Smooth muscle cell (in vitro differentiated cells): ENCODE measurements around the gene NDST4. TPM values are rescaled to one million over a fixed set of nuclear protein-coding genes. Genes with fewer than 3 reads are reported as not detected.

Source experiments
- DNase-seq: peaks from one replicate; lab custom pipeline; 2025; ENCODE audit not compliant: unreplicated experiment; lab: John Stamatoyannopoulos, UW
- H2AFZ ChIP-seq: fragments of 200-600 bp; sonication (generic); 2 replicates; pipeline ENCODE4 v1.6.0; 2016; ENCODE audit warnings: antibody characterized with exemption, low read depth, mild to moderate bottlenecking
- H3F3A ChIP-seq: fragments of 200-600 bp; sonication (generic); 2 replicates; pipeline ENCODE4 v1.6.0; 2017; ENCODE audit warnings: antibody characterized with exemption, low read depth
- H3K27ac ChIP-seq: fragments of 200-600 bp; sonication (generic); 2 replicates; pipeline ENCODE4 v1.5.1; 2016; ENCODE audit warnings: low read depth, mild to moderate bottlenecking
- H3K27me3 ChIP-seq: fragments of 200-600 bp; sonication (generic); 2 replicates; pipeline ENCODE4 v1.6.1; 2016; ENCODE audit warnings: low read depth, mild to moderate bottlenecking
- H3K36me3 ChIP-seq: fragments of 200-600 bp; sonication (generic); 2 replicates; pipeline ENCODE4 v1.5.1; 2016; ENCODE audit warnings: low read depth
- H3K4me1 ChIP-seq: fragments of 200-600 bp; sonication (generic); 2 replicates; pipeline ENCODE4 v1.5.1; 2016; ENCODE audit warnings: low read depth
- H3K4me2 ChIP-seq: fragments of 200-600 bp; sonication (generic); 2 replicates; pipeline ENCODE4 v1.6.0; 2016; ENCODE audit warnings: mild to moderate bottlenecking
- H3K4me3 ChIP-seq: fragments of 200-600 bp; sonication (generic); 2 replicates; pipeline ENCODE4 v1.5.1; 2016; ENCODE audit warnings: mild to moderate bottlenecking
- H3K79me2 ChIP-seq: fragments of 200-600 bp; sonication (generic); 2 replicates; pipeline ENCODE4 v1.6.0; 2016; ENCODE audit warnings: low read depth, mild to moderate bottlenecking
- H3K9ac ChIP-seq: fragments of 200-600 bp; sonication (generic); 2 replicates; pipeline ENCODE4 v1.6.0; 2016; ENCODE audit warnings: low read depth
- H3K9me3 ChIP-seq: fragments of 200-600 bp; sonication (generic); replicated peaks from 2 replicates; pipeline ENCODE4 v1.5.1; 2016; ENCODE audit warnings: low read depth
- H4K20me1 ChIP-seq: fragments of 200-600 bp; sonication (generic); 2 replicates; pipeline ENCODE4 v1.6.0; 2016; ENCODE audit warnings: low read depth
- CTCF ChIP-seq: fragments of 200-600 bp; sonication (generic); IDR thresholded peaks from 2 replicates; pipeline ENCODE4 v1.5.1; 2017; ENCODE audit warnings: borderline replicate concordance, mild to moderate bottlenecking, antibody characterized with exemption; ENCODE audit not compliant: insufficient read depth, poor library complexity, severe bottlenecking
- WGBS: methylation state at CpG from one replicate; pipeline ENCODE4 v1.1.7; 2016; ENCODE audit warnings: low lambda C conversion rate; 5-methylcytosine and 5-hydroxymethylcytosine counted together
- polyA plus RNA-seq: library from polyadenylated mRNA; unstranded; fragments of >200 nt; fragmentation: Nextera tagmentation; extraction: Ambion mirVana; gene quantifications from 2 replicates; pipeline ENCODE4 v1.2.1, GENCODE V29; 2016
- total RNA-seq: library from RNA; depleted of rRNA; stranded (reverse); fragments of >200 nt; gene quantifications from 2 replicates; pipeline ENCODE4 v1.2.3, GENCODE V29; 2014

NDST4 gene
- total and polyA plus RNA-seq, 2 experiments from 2014 or later: not detected

GRCh38 chr4:115152965-115153364 lies 39.5 kb upstream of the NDST4 start:
- no peak overlapping the region for H3K27ac ChIP-seq
- H3K9ac ChIP-seq: no peak overlapping the region
- no peak overlapping the region for H3K4me2 ChIP-seq
- no peak overlapping the region for H3K4me3 ChIP-seq
- DNase-seq: no peak
- TF ChIP-seq CTCF: no peak
- no peaks in the 10 kb centered on the region for H3F3A ChIP-seq
- H3K27me3 ChIP-seq: no peaks in the 10 kb centered on the region
- H3K36me3 ChIP-seq: no peaks in the 10 kb centered on the region
- no peak overlapping the region for H2AFZ ChIP-seq
- H4K20me1 ChIP-seq: no peaks in the 10 kb centered on the region
- no peaks in the 10 kb centered on the region for H3K9me3 ChIP-seq
- H3K4me1 ChIP-seq: no peaks in the 10 kb centered on the region
- H3K79me2 ChIP-seq: no peaks in the 10 kb centered on the region

- WGBS: 90% methylated on average over 3 of the region's 3 CpGs
- Histone ChIP-seq H3K79me2 (no peaks in the 10 kb centered on the region), H3K4me2 (no peak overlapping the region), H3K4me3 (no peak overlapping the region), H3K27ac (no peak overlapping the region), H3F3A (no peaks in the 10 kb centered on the region), H3K9me3 (no peaks in the 10 kb centered on the region), H3K36me3 (no peaks in the 10 kb centered on the region), H2AFZ (no peak overlapping the region), H3K9ac (no peak overlapping the region), H3K27me3 (no peaks in the 10 kb centered on the region), H3K4me1 (no peaks in the 10 kb centered on the region), H4K20me1 (no peaks in the 10 kb centered on the region)
- no peak for DNase-seq
- no peak for TF ChIP-seq CTCF
Measured at GRCh38 chr4:115152081-115152480, 38.7 kb upstream of the NDST4 start.

- Histone ChIP-seq H3K4me2 (no peak overlapping the region), H3K4me3 (no peak overlapping the region), H3K79me2 (no peaks in the 10 kb centered on the region), H3K36me3 (no peaks in the 10 kb centered on the region), H2AFZ (no peak overlapping the region), H3K27ac (no peak overlapping the region), H3F3A (no peaks in the 10 kb centered on the region), H4K20me1 (no peaks in the 10 kb centered on the region), H3K9me3 (no peaks in the 10 kb centered on the region), H3K9ac (no peak overlapping the region), H3K4me1 (no peaks in the 10 kb centered on the region), H3K27me3 (no peaks in the 10 kb centered on the region)
- DNase-seq: no peak
- no peak for TF ChIP-seq CTCF
- WGBS: 89% methylated on average over 7 of the region's 7 CpGs
Measured at GRCh38 chr4:115149106-115149505, 35.7 kb upstream of the NDST4 start.

GRCh38 chr4:115145393-115146160 lies 32.2 kb upstream of the NDST4 start:
- Histone ChIP-seq H3K9ac (no peak overlapping the region), H2AFZ (no peak overlapping the region), H3K4me2 (no peak overlapping the region), H3K4me1 (no peaks in the 10 kb centered on the region), H3K27me3 (no peaks in the 10 kb centered on the region), H3K27ac (no peak overlapping the region), H4K20me1 (no peaks in the 10 kb centered on the region), H3K9me3 (no peaks in the 10 kb centered on the region), H3F3A (no peaks in the 10 kb centered on the region), H3K4me3 (peak overlapping the region; percentile 16), H3K79me2 (no peaks in the 10 kb centered on the region), H3K36me3 (no peaks in the 10 kb centered on the region)
- TF ChIP-seq CTCF: no peak
- DNase-seq: no peak
- WGBS: 81% methylated on average over 3 of the region's 3 CpGs
